B cell (primary cell): ENCODE measurements around the gene SUCLG1. TPM values are rescaled to one million over a fixed set of nuclear protein-coding genes. Genes with fewer than 3 reads are reported as not detected.

Source experiments
- ATAC-seq: fragments of 200-7000 bp; cut with Tn5 transposase; one replicate; pipeline ENCODE4 v1.10.0; 2021; ENCODE audit warnings: low read depth, mild to moderate bottlenecking, moderate number of reproducible peaks, moderate library complexity
- CTCF ChIA-PET: fragments of 350-600 bp; sonication (Branson Sonifier 250); formaldehyde crosslinking; loops from one replicate; lab custom pipeline; 2021; ENCODE audit warnings: antibody characterized with exemption, inconsistent platforms; lab: Charles Lee
- POLR2A ChIA-PET: fragments of 350-600 bp; sonication (Branson Sonifier 250); formaldehyde crosslinking; loops from one replicate; lab custom pipeline; 2021; ENCODE audit warnings: antibody characterized with exemption; lab: Charles Lee
- DNase-seq: peaks from one replicate; pipeline ENCODE4 v3.0.0; 2013
- H2AFZ ChIP-seq: 2 replicates; pipeline ENCODE4 v1.6.1; 2012; ENCODE audit warnings: mild to moderate bottlenecking, low read depth, low read length; ENCODE audit not compliant: insufficient read depth, poor library complexity, severe bottlenecking
- H3K27ac ChIP-seq, 2 donors: 1 replicate in 1 of 2; 2 replicates in 1 of 2; pipeline ENCODE4 v1.5.1; 2012 to 2013; ENCODE audit warnings: low read length in 2 of 2, mild to moderate bottlenecking in 2 of 2, moderate library complexity in 1 of 2
- H3K27me3 ChIP-seq, 4 experiments: fragments of 200-600 bp in 1 of 4; sonication (generic) in 1 of 4; replicated peaks in 1 of 4; 1 replicate in 2 of 4; 2 replicates in 2 of 4; pipeline versions ENCODE4 v1.6.1 to v1.7.0; 2013 to 2016; ENCODE audit warnings: low read length in 3 of 4, mild to moderate bottlenecking in 2 of 4, mixed read lengths in 1 of 4, moderate library complexity in 1 of 4; ENCODE audit not compliant: insufficient read depth in 4 of 4, control insufficient read depth in 3 of 4; ENCODE audit errors: control extremely low read depth in 1 of 4
- H3K36me3 ChIP-seq, 2 experiments: replicated peaks in 1 of 2; 1 replicate in 1 of 2; 2 replicates in 1 of 2; pipeline versions ENCODE4 v1.6.1 to v1.7.1; 2013; ENCODE audit warnings: low read length in 1 of 2; ENCODE audit not compliant: insufficient read depth in 2 of 2, control insufficient read depth in 1 of 2; ENCODE audit errors: control extremely low read depth in 1 of 2, extremely low read depth in 1 of 2
- H3K4me1 ChIP-seq, 2 donors: fragments of 200-600 bp in 1 of 2; sonication (generic) in 1 of 2; 1 replicate in 1 of 2; 2 replicates in 1 of 2; pipeline versions ENCODE4 v1.5.1 to v1.6.1; 2013 to 2017; ENCODE audit warnings: low read length in 2 of 2; ENCODE audit not compliant: control insufficient read depth in 2 of 2, insufficient read depth in 2 of 2
- H3K4me2 ChIP-seq: replicated peaks from 2 replicates; pipeline ENCODE3; 2012; ENCODE audit warnings: mild to moderate bottlenecking, low read depth, low read length; ENCODE audit not compliant: poor library complexity, severe bottlenecking
- H3K4me3 ChIP-seq, 5 experiments: fragments of 200-600 bp in 1 of 5; sonication (generic) in 1 of 5; 1 replicate in 3 of 5; 2 replicates in 2 of 5; pipeline versions ENCODE4 v1.5.1 to v1.7.0; 2011 to 2016; ENCODE audit warnings: low read length in 4 of 5, mild to moderate bottlenecking in 4 of 5, low read depth in 2 of 5, control low read depth in 1 of 5, moderate library complexity in 1 of 5; ENCODE audit not compliant: insufficient read depth in 1 of 5; ENCODE audit errors: control extremely low read depth in 1 of 5, extremely low read depth in 1 of 5
- H3K79me2 ChIP-seq: fragments of 200-600 bp; sonication (generic); one replicate; pipeline ENCODE4 v1.6.0; 2016; ENCODE audit warnings: low read length; ENCODE audit not compliant: control insufficient read depth, insufficient read depth
- H3K9ac ChIP-seq: fragments of 200-600 bp; sonication (generic); 2 replicates; pipeline ENCODE4 v1.6.1; 2017; ENCODE audit warnings: mild to moderate bottlenecking, low read length, moderate library complexity
- H3K9me3 ChIP-seq, 3 donors: one replicate each; pipeline versions ENCODE4 v1.6.1 to v1.7.1; 2013; ENCODE audit warnings: low read length in 2 of 3; ENCODE audit not compliant: control insufficient read depth in 2 of 3, insufficient read depth in 1 of 3; ENCODE audit errors: control extremely low read depth in 1 of 3
- H4K20me1 ChIP-seq: 2 replicates; pipeline ENCODE4 v1.6.0; 2012; ENCODE audit warnings: mild to moderate bottlenecking, low read length; ENCODE audit not compliant: insufficient read depth, control insufficient read depth, poor library complexity, severe bottlenecking
- H3K27ac Mint-ChIP-seq: one replicate; pipeline ENCODE4 v1.8.0; 2021; ENCODE audit warnings: mixed read lengths
- H3K27me3 Mint-ChIP-seq: one replicate; pipeline ENCODE4 v1.8.0; 2021; ENCODE audit warnings: mixed read lengths
- H3K4me1 Mint-ChIP-seq: one replicate; pipeline ENCODE4 v1.8.0; 2021; ENCODE audit warnings: mixed read lengths
- H3K4me3 Mint-ChIP-seq: one replicate; pipeline ENCODE4 v1.8.0; 2021; ENCODE audit warnings: mixed read lengths
- H3K9me3 Mint-ChIP-seq: one replicate; pipeline ENCODE4 v1.8.0; 2022; ENCODE audit warnings: mixed read lengths; ENCODE audit not compliant: insufficient read depth
- CTCF ChIP-seq: fragments of 200-600 bp; IDR thresholded peaks from one replicate; pipeline ENCODE4 v1.8.0; 2022; ENCODE audit warnings: antibody characterized with exemption, mild to moderate bottlenecking
- EZH2 ChIP-seq: IDR thresholded peaks from 2 replicates; pipeline ENCODE4 v1.6.1; 2012; ENCODE audit warnings: borderline replicate concordance, low read depth, mild to moderate bottlenecking, moderate library complexity, low read length; ENCODE audit not compliant: insufficient read depth, poor library complexity, severe bottlenecking
- WGBS: methylation state at CpG from one replicate; pipeline ENCODE4 v1.1.5; 2013; ENCODE audit warnings: missing lambda C conversion rate; ENCODE audit not compliant: insufficient coverage; 5-methylcytosine and 5-hydroxymethylcytosine counted together
- intact Hi-C: fragments of 100-400 bp; cut with micrococcal nuclease; formaldehyde crosslinking; loops from one replicate; pipeline ENCODE4 v1.10.0; 2022
- polyA plus RNA-seq: library from polyadenylated mRNA; depleted of rRNA; stranded (reverse); fragments of >200 nt; gene quantifications from 2 replicates; pipeline ENCODE4 v1.2.3, GENCODE V29; 2012
- total RNA-seq, 2 donors: library from RNA; stranded (reverse); fragments of 120-200 nt in 1 of 2; gene quantifications; 1 replicate in 1 of 2; 2 replicates in 1 of 2; pipeline versions ENCODE4 v1.2.3 to v1.2.4, GENCODE V29; 2013 to 2022

The SUCLG1 gene
- total and polyA plus RNA-seq, 2 donors (not counting 1 experiment from before 2014, with no cell fraction given) = 16.1 to 31.8 TPM

- POLR2A ChIA-PET = no interaction called here
- ATAC-seq = no peak
- intact Hi-C loops = no loop called here
Measured at GRCh38 chr2:84491256-84491655, 32.2 kb upstream of the SUCLG1 start.

More at GRCh38 chr2:84491256-84491655, 32.2 kb upstream of the SUCLG1 start:
- CTCF ChIA-PET = interaction anchor here (0.6 to 5.5 kb wide), 2 partner anchors 26 to 434 kb away, joined by 3 to 31 read pairs; no protein-coding TSS in a partner anchor
- WGBS = no CpG with 5 or more reads among the region's 2 CpGs
- H3K79me2 ChIP-seq = no peaks in the 10 kb centered on the region
- H3K27ac ChIP-seq = no peak overlapping the region
- Mint-ChIP-seq H3K27me3 (no peaks in the 10 kb centered on the region), H3K9me3 (no peaks in the 10 kb centered on the region), H3K27ac (no peak overlapping the region), H3K4me1 (no peaks in the 10 kb centered on the region), H3K4me3 (no peak overlapping the region)
- no peak for TF ChIP-seq CTCF
- no peak for TF ChIP-seq EZH2
- H4K20me1 ChIP-seq = no peaks in the 10 kb centered on the region
- H3K4me2 ChIP-seq = no peak overlapping the region
- DNase-seq = no peak
- H2AFZ ChIP-seq = no peak overlapping the region
- H3K27me3 ChIP-seq = no peaks in the 10 kb centered on the region
- H3K4me1 ChIP-seq = no peaks in the 10 kb centered on the region
- no peaks in the 10 kb centered on the region for H3K9me3 ChIP-seq
- H3K36me3 ChIP-seq = no peaks in the 10 kb centered on the region
- no peak overlapping the region for H3K9ac ChIP-seq
- no peak overlapping the region for H3K4me3 ChIP-seq
